GM19467 (cell line): ENCODE measurements around the gene PLSCR3.

Experiments
- ATAC-seq: cut with Tn5 transposase; IDR thresholded peaks from one replicate; pipeline ENCODE4 v1.9.1; 2021; ENCODE audit warnings: mild to moderate bottlenecking, moderate library complexity; ENCODE audit not compliant: unreplicated experiment

PLSCR3 gene

GRCh38 chr17:7351665-7352502 is 42.4 kb downstream of the PLSCR3 start, which contains the start of gene KCTD11:
KCTD11 (plus strand) TSS chr17:7352162.
- ATAC-seq, result peak; percentile 48

- no peak for ATAC-seq
Observed at GRCh38 chr17:7348478-7349242, 45.7 kb downstream of the PLSCR3 start.

- ATAC-seq, result no peak
Observed at GRCh38 chr17:7347630-7348477, 46.5 kb downstream of the PLSCR3 start.

GRCh38 chr17:7346761-7347614 is 47.3 kb downstream of the PLSCR3 start:
- no peak for ATAC-seq

GRCh38 chr17:7343250-7343649 is 51.1 kb downstream of the PLSCR3 start:
- ATAC-seq, result no peak

- no peak for ATAC-seq
Observed at GRCh38 chr17:7341842-7342241, 52.5 kb downstream of the PLSCR3 start.

- no peak for ATAC-seq
Observed at GRCh38 chr17:7340179-7340578, 54.1 kb downstream of the PLSCR3 start.
